NK-92 (cell line): ENCODE data around the gene ZNF557.

Source experiments
- DNase-seq: peaks from one replicate; lab custom pipeline; 2025; ENCODE audit not compliant: unreplicated experiment; lab: John Stamatoyannopoulos, UW

The ZNF557 gene

DNA sequence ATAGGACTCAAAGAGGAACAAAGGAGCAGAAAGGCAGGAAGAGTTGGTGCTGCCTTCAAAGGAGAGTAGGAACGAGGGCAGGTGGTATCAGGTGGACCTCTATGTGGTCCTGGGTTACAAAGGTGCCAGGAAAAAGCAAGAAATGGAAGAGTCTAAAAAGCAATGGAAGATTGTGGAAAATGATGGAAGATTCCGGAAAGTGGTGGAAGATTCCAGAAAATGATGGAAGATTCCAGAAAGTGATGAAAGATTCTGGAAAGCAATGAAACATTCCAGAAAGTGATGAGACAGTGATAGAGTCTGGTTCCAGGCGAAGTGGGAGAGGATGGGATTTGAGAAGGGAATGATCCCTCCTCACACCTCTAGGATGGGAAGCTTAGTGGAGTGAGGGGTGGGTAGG lies 55.3 kb downstream of the ZNF557 start:
- no peak for DNase-seq

DNA sequence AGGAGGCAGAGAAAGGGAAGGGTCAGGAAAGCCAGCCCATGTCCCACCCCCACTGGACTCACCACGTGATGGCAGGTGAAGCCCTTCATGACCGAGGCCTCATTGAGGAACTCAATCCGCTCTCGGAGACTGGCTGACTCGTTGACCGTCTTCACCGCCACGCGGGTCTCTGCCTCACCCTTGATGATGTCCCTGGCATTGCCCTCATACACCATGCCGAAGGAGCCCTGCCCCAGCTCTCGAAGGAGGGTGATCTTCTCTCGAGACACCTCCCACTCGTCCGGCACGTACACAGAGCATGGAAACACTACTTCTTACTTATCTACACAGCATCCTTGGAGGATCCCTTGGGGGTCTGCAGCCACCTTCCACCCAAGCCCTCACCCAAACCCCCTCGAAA lies 55.7 kb downstream of the ZNF557 start:
- no peak for DNase-seq

DNA sequence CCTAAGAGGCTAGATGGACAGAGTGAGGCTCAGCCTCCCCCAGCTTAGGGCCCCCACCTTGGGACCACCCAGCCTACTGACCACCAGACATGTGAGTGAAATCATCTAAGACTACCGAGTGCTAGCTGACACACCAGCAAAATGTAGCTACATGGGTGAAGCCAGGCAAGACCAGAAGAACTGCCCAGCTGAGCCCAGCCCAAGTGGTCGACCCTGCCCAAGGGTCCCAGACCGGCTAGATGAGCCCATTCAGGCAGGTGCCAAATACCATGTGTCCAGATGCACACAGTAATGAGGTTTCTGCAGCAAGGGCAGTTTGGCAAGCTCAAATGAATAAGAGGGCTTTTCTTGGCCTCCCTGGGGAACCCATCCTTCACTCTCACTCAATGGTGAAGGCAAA lies 56.6 kb downstream of the ZNF557 start:
- DNase-seq: no peak

DNA sequence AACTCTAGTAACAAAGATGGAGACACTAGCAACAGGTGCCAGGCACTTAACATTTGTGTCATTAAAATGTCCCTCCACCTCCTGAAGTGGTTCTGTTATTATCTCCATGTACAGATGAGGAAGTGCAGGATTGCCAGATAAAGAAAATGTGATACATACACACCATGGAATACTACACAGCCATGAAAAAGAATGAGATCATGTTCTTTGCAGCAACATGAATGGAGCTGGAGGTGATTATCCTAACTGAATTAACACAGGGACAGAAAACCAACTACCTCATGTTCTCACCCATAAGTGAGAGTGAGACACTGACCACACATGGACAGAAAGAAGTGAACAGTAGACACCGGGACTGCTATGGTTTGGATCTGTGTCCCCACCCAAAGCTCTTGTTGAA lies 60.5 kb downstream of the ZNF557 start:
- DNase-seq: no peak

DNA sequence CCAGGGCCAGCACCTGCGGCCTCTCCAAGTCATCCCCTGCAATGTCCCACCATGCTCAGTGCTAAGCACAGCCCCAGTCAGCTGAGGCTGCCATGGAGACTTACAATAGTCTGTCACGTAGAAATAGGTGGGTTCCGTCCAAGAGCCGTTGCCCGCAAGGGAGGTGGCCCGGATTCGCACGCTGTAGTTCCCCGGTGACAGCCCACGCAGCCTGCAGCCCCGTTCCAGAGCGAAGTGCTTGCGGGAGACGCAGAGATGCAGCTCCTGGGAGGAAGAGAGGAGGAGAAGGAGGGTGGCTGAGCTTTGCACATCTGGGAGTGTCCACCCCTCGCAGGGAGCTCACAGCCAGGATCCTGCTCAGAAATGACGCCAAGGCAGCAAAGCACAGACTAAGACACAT lies 62.6 kb downstream of the ZNF557 start:
- no peak for DNase-seq

DNA sequence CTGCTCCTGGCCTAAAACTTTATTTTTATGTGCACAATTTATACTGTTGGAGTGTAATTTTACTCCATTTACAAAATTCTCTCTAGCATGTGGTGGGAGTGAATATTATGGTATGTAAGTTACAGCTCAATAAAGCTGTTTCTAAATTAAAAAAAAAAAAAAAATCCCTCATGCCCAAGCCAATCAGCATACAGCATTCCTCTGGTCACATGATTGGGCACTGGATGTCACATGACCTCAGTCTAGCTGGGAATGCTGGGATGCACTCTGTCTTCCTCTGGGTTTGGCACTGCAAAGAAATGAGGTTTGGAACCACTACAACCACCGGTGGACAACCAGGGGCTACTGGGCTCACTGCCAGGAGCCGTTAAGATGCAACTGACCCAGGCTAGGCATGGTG lies 67.6 kb downstream of the ZNF557 start:
- DNase-seq: no peak
